HG02642 (cell line): ENCODE measurements around the gene OPRL1.

ENCODE experiments used
- ATAC-seq: cut with Tn5 transposase; IDR thresholded peaks from one replicate; pipeline ENCODE4 v1.9.1; 2021; ENCODE audit warnings: mild to moderate bottlenecking; ENCODE audit not compliant: unreplicated experiment, poor library complexity

OPRL1 gene

DNA sequence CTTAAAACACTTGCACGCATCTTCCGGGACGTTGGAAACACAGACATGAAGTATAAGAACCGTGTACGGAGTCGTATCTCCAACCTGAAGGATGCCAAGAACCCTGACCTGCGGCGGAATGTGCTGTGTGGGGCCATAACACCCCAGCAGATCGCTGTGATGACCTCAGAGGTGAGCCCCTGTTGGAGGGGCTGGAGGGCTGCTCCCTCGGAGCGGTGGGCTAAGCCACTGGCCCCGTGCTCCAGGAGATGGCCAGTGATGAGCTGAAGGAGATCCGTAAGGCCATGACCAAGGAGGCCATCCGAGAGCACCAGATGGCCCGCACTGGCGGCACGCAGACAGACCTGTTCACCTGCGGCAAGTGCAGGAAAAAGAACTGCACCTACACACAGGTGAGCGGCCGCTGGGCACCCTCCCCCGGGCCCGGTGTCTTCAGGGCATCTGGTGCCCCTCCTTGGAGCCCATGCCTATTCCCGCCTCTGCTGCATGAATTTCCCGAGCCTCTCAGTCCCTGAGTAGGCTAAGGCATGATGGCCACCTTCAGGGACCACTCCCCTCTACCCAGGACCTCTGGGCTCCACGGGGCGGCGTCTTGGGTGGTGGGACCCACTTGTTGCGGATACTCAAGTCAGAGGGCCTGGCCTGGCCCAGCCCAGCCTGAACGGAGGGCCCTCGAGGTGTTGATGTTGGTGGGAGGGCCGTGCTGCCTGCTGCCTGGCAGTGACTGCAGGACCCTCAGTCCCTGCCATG is 9.5 kb upstream of the OPRL1 start:
- ATAC-seq, result no peak

DNA sequence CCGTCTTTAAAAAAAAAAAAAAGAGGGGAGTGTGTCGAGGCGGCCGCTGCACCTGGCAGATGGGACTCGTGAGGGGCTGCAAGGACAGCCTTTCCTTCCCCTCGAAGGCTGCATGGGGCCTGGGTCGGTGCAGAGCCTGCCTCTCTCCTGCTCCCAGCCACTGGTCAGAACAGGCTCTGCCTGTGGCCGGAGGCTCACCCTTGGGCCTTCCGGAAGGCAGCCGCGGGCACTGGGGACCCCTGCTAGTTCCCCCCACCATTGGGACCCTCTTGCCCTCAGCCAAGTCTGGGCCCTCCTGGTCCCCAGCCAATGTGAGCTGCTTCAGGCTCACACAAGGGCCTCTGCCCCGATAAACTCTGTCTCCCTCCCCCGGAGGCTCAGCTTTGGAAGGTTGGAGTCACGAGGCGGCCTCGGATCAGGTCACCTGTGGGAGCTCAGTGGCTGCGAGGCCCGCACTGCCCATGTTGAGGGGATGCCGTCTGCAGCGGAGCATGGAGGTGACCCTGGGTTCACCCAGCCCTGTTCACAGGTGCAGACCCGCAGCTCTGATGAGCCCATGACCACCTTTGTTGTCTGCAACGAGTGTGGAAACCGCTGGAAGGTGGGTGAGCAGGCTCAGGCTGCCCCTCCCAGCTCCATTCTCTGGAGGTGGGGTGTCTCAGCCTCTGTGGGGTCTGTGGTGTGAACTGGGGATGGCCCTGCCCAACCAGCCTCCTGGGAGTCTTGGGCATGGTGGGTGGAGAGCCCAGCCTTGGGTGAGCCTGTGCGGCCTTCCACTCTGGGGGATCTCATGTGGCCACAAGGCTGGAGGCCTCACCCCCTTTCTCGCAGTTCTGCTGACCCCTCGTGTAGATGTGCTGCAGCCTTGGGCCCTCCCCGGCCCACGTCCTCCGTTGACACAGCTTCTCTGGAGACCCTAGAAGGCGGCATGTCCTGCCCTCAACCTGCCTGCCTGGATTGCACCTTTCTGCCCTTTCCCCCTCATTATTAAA is 8.2 kb upstream of the OPRL1 start:
- no peak for ATAC-seq

DNA sequence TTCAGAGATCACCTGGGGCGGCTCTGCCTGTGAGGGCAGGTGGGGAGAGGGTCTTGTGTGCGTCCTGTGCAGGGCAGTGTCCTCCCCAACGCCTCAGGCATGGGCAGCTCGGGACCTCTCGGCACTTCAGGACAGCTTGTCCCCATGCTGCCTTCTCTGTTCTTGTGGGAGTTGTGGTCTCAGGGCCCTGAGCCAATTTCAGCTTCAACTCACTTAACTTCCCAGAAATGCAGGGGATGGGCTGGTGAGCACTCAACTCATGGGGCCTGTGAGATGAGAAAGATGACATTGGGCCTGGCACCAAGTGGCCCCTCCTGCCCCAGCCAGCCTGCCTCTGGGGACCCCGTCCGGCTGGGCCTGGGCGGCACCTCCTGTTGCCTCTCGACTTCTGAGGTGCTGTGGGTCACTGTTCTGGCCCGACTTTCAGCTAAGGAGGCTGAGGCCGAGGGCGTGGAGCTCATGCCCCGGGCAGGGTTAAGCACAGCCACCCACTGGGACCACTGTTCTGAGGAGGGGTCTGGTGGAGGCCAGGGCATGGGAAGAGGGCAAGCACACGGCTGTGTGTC is 7.3 kb upstream of the OPRL1 start:
- no peak for ATAC-seq

DNA sequence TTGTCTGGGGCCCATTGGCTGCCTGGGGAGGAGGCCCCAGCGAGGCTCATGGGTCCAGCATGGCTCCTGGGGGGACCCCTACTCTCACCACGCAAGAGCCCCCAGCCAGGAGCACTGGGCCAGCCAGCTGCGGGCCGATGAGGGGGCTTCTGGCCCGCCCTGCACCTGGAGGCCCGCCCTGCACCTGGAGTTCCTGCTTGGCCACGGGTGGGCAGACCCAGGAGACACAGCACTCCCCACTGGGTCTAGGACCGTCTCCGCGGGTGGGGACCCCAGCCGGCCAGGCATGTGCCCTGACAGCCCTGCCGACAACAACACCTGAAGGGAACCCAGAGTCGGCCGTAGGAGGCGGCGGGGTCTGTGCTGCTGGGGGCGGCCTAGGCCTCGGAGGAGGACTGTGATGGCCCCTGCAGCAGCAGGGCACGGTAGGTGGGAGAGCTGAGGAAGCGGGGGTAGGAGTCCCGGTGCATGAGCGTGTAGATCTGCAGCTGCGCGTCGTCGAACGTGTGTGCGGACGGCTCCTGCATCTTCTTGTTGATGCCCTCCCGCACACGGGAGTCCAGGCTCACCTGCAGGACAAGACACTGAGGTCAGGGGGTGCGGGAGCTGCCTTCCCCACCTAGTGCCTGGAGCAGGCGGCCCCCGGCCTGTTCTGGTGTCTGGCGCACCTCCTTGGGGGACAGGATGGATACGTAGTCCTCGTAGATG is 6.3 kb upstream of the OPRL1 start:
- no peak for ATAC-seq

DNA sequence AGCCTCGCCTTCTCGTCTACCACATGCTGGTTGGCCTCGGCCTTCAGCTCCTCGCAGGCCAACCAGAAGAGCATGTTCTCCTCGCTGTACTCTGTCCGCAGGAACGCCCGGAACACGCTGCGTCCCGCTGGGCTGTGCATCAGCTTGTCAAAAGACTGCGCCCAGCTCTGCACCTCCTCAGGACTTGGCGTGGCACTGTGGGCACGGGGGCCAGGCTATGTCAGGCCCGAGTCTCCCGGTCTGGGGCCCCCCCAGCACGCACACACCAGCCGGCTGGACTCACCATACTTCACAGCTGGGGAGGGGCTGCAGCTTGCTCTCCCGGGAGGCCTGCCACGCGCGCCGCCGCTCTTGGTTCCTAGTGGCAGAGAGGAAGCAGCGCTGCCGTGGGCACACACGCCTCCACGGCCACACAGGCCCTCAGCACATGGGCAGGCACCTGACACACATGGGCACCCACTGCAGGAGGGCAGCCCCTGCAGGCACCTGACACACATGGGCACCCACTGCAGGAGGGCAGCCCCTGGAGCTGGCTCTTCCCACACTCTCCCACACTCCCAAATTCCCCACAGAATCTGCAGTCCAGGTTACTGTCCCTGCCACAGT is 5.6 kb upstream of the OPRL1 start:
- ATAC-seq, result no peak

DNA sequence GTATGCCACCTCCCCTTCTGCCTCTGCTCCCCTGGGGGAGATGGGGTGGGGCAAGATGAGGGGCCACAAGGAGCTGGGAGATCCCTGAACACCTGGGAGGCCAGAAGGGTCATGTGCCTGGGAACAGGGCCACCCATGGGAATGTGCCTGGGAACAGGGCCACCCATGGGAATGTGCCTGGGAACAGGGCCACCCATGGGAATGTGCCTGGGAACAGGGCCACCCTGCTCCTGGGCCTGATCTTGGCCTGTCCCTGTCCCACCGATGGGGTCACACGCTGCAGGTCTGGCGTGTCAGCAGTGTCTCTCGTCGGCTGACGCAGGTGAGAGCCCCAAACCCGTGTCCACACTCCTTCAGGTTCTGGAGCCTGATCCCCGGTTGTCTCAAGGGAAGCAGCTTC is 4.9 kb upstream of the OPRL1 start:
- ATAC-seq, result no peak

DNA sequence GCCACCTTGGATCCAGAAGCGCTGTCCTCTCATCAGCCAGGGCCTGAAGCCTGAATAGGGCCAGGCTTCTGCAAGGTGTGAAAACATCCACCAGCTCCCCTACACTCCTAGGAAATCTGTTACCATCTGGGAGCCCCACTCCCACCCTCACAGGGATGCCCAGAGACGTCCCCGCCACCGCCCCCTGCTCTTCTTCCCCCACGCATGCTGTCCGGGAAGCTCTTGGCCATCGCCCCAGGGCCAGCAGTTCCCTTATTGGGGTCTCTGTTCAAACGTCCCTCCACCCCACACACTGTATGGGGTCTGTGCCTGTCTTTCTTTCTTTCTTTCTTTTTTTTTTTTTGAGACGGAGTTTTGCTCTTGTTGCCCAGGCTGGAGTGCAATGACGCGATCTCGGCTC is 4.3 kb upstream of the OPRL1 start:
- ATAC-seq, result no peak

DNA sequence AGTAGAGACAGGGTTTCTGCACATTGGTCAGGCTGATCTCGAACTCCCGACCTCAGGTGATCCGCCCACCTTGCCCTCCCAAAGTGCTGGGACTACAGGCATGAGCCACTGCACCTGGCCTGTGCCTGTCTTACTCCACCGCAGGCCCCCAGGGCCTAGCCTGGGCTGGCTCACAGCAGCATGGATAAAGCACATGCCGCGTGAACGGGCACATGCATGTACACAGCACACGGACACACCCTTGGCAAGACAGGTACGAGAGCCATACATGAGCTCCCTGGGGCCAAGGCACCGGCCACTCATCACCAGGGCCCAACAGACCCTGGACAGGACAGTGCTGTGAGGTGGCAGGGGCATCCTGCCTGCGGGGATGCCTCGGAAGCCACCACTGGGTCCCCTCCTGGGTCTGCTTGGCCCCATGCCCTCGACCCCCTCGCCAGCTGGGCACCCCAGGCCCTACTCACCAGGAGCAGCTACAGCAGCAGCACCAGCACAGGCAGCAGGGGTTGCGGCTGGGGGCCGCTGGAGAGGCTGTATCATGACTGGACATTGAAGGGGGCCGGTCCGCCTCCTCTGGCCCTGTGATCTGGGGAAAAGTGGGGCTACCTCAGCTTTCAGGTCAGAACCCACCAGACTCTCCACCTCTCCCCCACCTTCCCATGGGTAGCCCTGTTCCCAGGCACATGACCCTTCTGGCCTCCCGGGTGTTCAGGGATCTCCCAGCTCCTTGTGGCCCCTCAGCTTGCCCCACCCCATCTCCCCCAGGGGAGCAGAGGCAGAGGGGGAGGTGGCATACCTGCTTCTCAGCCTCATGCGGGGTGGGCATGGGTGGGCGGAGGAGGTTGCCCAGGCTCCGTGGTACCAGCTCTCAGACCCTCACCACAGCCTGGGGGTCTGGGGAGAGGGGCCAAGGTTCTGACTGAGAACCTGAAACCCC is 3.6 kb upstream of the OPRL1 start:
- ATAC-seq, result no peak

DNA sequence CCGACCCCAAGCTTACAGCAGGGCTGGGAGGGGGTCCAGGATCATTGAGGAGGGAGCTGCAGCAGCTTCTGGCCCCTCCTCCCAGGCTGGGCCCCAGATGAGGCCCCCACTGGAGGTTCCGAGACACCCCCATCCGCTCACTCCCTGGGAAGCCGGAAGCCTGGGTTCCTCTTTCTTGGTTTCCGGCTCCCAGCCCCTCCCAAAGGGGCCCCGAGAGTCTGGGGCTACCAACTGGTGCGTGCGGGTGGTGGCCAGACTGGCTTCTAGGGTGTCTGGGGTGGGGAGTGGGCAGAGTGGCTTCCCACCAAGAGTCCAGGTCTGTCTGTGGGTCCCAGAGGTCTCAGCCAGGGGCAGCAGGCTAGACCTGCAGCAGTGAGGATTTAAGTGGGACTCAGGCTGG is 2.8 kb upstream of the OPRL1 start:
- ATAC-seq, result no peak

DNA sequence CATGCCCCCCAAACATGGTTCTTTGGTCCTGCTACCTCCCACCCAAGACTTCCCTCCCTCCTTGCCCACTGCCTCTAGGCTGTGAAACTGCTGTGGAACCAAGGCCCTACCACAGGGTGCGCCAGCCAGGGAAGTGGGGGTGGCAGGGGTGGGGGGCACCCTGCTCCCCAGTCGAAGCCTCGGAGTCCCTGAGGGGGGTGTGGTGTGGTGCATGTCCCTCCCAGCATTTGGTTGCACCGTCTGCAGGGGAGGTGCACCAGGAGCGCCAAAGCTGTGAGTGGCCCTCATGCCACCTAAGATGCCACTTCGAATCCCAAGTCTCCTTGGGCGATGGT is 2.4 kb upstream of the OPRL1 start:
- no peak for ATAC-seq

DNA sequence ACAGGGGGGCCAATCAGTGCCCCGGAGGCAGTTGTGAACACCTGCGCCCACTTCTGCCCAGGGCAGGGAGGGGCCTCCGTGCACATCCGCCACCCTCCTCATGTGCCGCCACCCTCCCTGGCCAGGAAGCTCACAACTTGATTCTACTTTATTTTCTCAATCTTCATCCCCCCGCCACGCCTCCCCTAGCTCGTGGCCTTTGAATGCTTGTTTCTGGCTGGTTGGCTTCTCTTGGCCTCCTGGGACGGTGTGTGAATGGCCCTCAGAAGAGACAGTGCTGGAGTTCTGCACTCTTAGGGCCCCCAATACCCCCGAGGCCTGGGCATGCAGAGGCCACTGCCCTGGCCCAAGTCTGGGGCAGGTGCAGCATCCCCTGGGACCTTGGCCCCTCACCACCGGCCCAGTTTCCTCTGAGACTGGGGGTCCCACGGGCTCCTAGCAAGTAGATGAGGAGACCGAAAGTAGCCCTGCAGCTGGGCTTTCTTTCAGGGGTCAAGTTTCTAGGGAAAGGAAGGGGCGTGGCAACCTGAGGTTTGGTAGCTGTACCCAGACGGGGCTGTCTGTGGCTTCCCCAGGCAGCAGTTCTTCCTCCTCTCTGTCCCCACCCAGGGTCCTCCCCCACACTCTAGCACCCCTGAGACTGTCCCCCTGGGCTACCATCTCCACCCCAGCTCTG is 1.9 kb upstream of the OPRL1 start:
- ATAC-seq, result no peak

DNA sequence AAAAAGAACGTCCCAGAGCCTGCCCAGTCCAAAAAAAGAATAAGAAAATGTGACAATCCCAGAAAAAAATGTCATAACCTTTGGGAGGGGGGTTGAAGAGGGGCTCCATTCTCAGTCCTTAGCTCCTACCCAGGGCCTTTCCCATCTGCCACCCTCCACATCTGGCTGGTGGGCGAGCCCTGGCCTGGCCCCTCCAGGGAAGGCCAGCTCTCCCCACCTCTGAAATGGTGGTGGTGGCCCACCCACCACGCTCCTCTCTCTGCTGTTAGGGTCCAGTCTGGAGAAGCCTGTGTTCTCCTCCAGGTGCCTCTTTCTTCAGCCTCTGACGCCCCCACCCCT is 979 bp upstream of the OPRL1 start:
- ATAC-seq, result no peak

DNA sequence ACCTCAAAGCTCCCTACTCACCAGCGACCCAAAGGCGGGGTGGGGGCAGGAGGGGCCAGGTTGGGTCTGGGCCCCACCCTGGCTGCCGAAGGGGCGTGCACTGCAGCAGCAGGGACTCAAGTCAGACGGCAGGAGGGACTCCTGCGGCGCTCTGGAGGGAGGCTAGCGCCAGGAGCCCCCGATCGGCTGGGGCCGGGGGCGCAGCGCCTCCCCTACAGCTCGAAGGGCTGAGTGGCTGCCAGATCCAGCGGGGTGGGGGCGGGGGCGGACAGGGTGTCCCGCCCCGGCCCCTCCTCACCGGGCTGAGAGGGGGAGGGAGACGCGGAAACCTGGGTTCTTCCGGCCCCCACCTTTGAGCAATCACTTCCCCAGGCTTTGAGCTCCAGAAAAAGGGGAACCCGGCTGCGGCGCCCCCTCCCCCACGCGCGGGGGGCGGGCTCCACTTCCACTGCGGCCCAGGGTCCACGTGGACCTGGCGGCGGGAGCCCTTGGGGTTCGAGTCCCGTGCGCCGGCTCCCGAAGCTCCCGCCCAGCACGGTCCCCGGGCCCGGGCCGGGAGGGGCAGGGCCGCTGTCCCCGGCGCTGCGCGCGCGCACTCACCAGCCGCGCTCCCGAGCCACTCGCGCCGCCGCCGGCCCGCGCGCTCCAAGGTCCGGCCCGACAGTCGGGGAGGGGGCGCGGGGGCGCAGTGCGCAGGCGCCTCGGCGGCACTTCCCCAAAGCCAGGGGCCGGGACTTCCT is 439 bp upstream of the OPRL1 start, which contains the start of gene RGS19:
RGS19 (minus strand) TSS at position 246 of the 740 bp plus-strand sequence. CDS start 2,632 bp downstream, outside the sequence.
- ATAC-seq, result peak; percentile 45

DNA sequence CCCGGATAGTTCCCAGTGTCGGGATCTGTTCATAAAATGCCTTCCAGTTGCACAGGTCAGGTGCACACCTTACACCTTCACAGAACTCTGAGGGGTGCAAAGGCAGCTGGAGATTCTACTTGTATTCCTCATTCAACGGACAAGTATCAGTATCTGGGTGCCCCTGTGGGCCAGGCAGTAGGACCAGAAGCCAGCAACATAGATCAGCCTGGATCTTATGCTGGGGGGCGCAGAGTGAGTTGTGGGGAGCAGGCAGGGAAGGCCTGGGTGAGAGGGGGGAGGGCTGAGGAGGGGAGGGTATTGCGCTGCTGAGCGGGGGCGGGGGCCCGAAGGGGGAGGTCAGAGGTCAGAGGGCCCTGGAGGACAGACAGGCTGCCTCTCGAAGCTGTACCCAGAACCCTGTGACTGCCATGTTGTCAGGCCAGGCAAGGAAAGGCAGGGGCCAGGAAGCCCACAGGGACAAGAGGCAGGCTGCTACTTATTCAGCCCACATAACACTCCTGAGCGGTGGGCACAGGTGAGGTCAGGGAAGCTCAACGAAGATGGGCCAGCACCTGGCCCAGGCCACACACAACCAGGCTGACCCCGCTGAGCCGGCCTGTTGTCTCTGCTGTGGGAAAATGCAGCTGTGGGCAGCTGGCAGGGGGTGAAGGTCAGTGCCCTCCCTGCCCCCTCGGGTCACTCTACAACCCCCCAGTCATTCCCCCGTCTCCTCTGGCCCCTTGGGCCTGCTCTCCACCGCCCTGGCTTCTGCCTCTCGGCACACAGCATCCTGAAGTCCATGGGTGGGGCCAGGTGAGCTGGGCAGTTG is 1.1 kb downstream of the OPRL1 start:
- ATAC-seq, result no peak

DNA sequence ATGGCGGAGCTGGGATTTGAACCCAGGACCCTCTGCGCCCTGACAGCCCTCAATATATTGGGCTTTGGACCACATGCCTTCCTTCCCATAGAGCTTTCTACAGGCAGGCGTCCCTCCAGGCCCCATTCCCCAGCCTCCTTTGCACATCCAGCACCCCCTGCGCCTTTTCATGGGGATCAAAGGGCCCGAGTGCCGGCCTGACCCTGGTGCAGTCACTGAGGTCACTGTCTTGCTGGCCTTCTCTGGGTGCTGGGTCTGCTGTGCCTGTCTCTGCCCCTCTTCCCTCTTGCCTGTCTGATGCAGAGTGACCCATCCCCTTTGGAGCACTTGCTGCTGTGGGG is 1.7 kb downstream of the OPRL1 start:
- ATAC-seq, result no peak

DNA sequence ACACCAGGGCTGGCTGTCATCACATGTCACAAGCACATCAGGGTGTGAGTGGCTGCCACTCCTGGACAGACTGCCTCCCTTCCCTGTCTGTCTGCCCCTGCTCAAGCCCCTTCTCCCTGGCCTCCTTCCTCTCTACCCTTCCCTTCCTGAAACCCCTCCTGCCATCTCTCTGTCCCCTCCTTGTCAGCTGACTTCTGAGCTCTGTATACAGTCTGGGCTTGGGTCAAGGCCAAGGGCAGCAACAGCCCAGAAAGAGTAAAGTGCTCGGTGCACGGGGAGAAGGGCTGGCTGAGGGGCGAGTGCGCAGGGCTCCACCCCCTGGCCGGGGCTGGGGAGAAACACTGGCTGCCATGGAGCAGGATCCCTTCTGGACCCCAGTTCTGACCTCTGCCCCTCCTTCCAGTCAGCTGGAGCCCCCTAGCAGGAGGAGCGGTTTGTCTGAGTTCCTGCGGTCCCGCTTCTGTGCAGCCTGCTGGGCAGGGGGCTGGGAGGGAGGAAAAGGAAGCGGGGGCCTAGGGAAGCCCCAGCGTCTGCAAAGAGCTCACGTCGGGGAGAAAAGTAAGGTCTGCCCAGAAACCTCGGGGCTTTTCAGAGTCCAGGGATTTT is 2.3 kb downstream of the OPRL1 start:
- no peak for ATAC-seq

DNA sequence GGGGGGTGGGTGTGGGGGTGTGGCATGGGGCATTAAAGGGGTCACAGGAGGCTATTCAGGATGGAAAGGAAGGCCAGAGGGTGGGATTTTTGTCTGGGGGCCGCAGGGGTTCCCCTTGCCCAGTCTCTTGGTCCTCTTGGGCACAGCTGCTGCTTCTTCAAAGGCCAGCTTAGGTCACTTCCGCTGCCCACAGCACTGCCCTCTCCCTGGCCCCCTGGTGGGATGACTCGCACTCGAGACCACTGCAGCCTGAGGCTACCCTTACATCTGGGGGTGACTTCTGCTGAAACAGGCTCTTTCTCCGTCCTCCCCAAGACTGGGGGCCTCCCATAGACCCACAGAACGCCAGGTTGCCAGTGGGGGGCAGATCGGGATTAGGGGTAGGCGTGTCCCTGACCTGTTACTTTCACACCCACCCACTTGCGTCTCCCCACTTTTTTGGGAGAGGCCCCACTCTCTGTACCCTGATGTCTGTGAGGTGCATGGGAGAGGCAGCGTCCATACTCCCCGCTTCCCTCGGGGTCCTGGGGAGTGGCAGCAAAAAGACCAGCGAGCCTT is 3.0 kb downstream of the OPRL1 start:
- no peak for ATAC-seq
